SK-N-SH treated with all-trans-retinoic acid at 6 μM for 48 hours (cell line): ENCODE measurements around the gene RRAS2.

Experiments
- ARNTL ChIP-seq: fragments of 450-650 bp; formaldehyde crosslinking; IDR thresholded peaks from 2 replicates; pipeline ENCODE4 v1.5.0; 2020; ENCODE audit warnings: low read depth, mild to moderate bottlenecking, moderate library complexity, borderline replicate concordance
- GLIS3 ChIP-seq: fragments of 250-450 bp; sonication (Bioruptor Pico); IDR thresholded peaks from 2 replicates; pipeline ENCODE4 v1.5.0; 2020; ENCODE audit warnings: mild to moderate bottlenecking, moderate library complexity
- ISL1 ChIP-seq: fragments of 250-450 bp; sonication (Bioruptor Pico); IDR thresholded peaks from 2 replicates; pipeline ENCODE4 v2.1.2; 2022; ENCODE audit warnings: mild to moderate bottlenecking, moderate library complexity
- OSR1 ChIP-seq: fragments of 250-450 bp; sonication (Bioruptor Pico); IDR thresholded peaks from 2 replicates; pipeline ENCODE4 v1.8.0; 2022; ENCODE audit warnings: moderate library complexity, mild to moderate bottlenecking, inconsistent platforms
- RARB ChIP-seq: fragments of 250-450 bp; sonication (Bioruptor Pico); IDR thresholded peaks from 2 replicates; pipeline ENCODE4 v1.8.0; 2021; ENCODE audit warnings: mild to moderate bottlenecking, moderate library complexity
- TOX ChIP-seq: fragments of 250-450 bp; sonication (Bioruptor Pico); IDR thresholded peaks from 2 replicates; pipeline ENCODE4 v1.8.0; 2021; ENCODE audit warnings: mild to moderate bottlenecking, moderate library complexity, borderline replicate concordance
- ZFP3 ChIP-seq: fragments of 250-450 bp; sonication (Bioruptor Pico); IDR thresholded peaks from 2 replicates; pipeline ENCODE4 v1.5.0; 2020; ENCODE audit warnings: mild to moderate bottlenecking, moderate library complexity
- ZFP30 ChIP-seq: fragments of 450-650 bp; formaldehyde crosslinking; IDR thresholded peaks from 2 replicates; pipeline ENCODE4 v1.5.0; 2022; ENCODE audit warnings: mild to moderate bottlenecking, moderate library complexity
- ZNF565 ChIP-seq: fragments of 450-650 bp; formaldehyde crosslinking; conservative IDR thresholded peaks from 2 replicates; pipeline ENCODE4 v1.5.0; 2020; ENCODE audit warnings: low read depth, mild to moderate bottlenecking, moderate library complexity
- TF ChIP-seq, protein P1 (sequence below): fragments of 250-450 bp; sonication (Bioruptor Pico); IDR thresholded peaks from 2 replicates; pipeline ENCODE4 v1.8.0; 2020; ENCODE audit warnings: mild to moderate bottlenecking, moderate library complexity, borderline replicate concordance
- TF ChIP-seq, protein P2 (sequence below): fragments of 250-450 bp; sonication (Bioruptor Pico); IDR thresholded peaks from 2 replicates; pipeline ENCODE4 v1.5.1; 2020; ENCODE audit warnings: low read depth, mild to moderate bottlenecking, moderate library complexity

DNA sequence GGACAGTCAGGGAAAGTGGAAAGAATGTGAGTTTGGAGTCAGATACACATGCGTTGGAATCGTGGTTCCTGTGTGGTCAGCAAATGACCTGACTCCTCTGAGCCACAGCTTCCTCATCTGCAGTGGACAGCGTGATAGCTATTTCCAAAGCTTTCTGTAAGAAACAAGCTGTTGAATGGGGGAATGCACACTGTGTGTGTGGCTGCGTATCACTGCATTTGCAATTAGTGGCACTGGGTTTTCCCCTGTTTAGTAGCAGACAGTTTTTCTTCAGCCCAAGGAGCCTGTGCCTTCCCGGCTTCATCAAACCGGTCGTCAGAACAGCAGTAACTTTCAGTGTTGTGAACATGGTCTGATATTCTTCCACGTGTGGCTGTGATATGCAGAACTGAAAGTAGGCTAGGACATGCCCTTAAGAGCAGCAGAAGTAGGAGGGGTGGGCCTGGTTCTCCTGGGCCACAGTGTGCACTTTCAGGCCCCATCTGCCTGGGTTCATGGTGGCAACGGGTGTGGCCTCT is 121.5 kb downstream of the RRAS2 start:
- TF ChIP-seq ISL1 (CRISPR knock-in tag) (no peak), ZFP30 (CRISPR knock-in tag) (no peak), ZFP3 (CRISPR knock-in tag) (no peak), GLIS3 (no peak), ARNTL (CRISPR knock-in tag) (no peak), ZNF565 (CRISPR knock-in tag) (no peak), OSR1 (CRISPR knock-in tag) (no peak), TOX (CRISPR knock-in tag) (no peak), RARB (CRISPR knock-in tag) (no peak)
- TF ChIP-seq, protein P1, sequence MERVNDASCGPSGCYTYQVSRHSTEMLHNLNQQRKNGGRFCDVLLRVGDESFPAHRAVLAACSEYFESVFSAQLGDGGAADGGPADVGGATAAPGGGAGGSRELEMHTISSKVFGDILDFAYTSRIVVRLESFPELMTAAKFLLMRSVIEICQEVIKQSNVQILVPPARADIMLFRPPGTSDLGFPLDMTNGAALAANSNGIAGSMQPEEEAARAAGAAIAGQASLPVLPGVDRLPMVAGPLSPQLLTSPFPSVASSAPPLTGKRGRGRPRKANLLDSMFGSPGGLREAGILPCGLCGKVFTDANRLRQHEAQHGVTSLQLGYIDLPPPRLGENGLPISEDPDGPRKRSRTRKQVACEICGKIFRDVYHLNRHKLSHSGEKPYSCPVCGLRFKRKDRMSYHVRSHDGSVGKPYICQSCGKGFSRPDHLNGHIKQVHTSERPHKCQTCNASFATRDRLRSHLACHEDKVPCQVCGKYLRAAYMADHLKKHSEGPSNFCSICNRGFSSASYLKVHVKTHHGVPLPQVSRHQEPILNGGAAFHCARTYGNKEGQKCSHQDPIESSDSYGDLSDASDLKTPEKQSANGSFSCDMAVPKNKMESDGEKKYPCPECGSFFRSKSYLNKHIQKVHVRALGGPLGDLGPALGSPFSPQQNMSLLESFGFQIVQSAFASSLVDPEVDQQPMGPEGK (CRISPR knock-in tag) = no peak
- TF ChIP-seq, protein P2, sequence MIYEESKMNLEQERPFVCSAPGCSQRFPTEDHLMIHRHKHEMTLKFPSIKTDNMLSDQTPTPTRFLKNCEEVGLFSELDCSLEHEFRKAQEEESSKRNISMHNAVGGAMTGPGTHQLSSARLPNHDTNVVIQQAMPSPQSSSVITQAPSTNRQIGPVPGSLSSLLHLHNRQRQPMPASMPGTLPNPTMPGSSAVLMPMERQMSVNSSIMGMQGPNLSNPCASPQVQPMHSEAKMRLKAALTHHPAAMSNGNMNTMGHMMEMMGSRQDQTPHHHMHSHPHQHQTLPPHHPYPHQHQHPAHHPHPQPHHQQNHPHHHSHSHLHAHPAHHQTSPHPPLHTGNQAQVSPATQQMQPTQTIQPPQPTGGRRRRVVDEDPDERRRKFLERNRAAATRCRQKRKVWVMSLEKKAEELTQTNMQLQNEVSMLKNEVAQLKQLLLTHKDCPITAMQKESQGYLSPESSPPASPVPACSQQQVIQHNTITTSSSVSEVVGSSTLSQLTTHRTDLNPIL (CRISPR knock-in tag) = no peak
